Colonic mucosa (tissue), 4 donors: ENCODE measurements around the gene COQ5. TPM values are rescaled to one million over a fixed set of nuclear protein-coding genes. Genes with fewer than 3 reads are reported as not detected.

Experiments used
- DNase-seq: peaks from one replicate; pipeline ENCODE4 v3.0.0-alpha.2; 2020
- H3K27ac ChIP-seq: fragments of 200-600 bp; one replicate; pipeline ENCODE4 v1.8.0; 2021
- H3K27me3 ChIP-seq: fragments of 200-600 bp; one replicate; pipeline ENCODE4 v1.8.0; 2021
- H3K36me3 ChIP-seq: fragments of 200-600 bp; one replicate; pipeline ENCODE4 v1.8.0; 2021
- H3K4me1 ChIP-seq: fragments of 200-600 bp; one replicate; pipeline ENCODE4 v1.8.0; 2021; ENCODE audit warnings: mild to moderate bottlenecking
- H3K4me3 ChIP-seq: fragments of 200-600 bp; one replicate; pipeline ENCODE4 v1.8.0; 2021
- H3K9ac ChIP-seq, 2 donors: one replicate each; pipeline ENCODE4 v1.7.0; 2013; ENCODE audit warnings: control low read depth in 2 of 2, low read depth in 2 of 2, low read length in 2 of 2
- H3K9me3 ChIP-seq: fragments of 200-600 bp; one replicate; pipeline ENCODE4 v1.8.0; 2021
- CTCF ChIP-seq: fragments of 200-600 bp; IDR thresholded peaks from one replicate; pipeline ENCODE4 v1.8.0; 2022; ENCODE audit warnings: antibody characterized with exemption, mild to moderate bottlenecking
- intact Hi-C: fragments of 100-400 bp; cut with DNase I; formaldehyde crosslinking; loops from one replicate; pipeline ENCODE4 v1.14.1; 2022
- total RNA-seq, 2 donors: library from RNA; stranded (reverse); fragmentation: NEBNext Ultra II Directional in 1 of 2; extraction: Animal tissue kit (Norgen Biotek cat#: 25700) in 1 of 2; gene quantifications; one replicate each; pipeline ENCODE4 v1.2.1, GENCODE V29; 2021
- donor health status: healthy.
- donor health status: DM: no; HTN: no; CAD: no.
- donor health status: DM: no; HTN: no; CAD: no.

The COQ5 gene
- total RNA-seq, 2 donors from 2014 or later, result 35.8 to 46.6 TPM

GRCh38 chr12:120475643-120476042, 53.3 kb downstream of the COQ5 start:
- no peak overlapping the region for H3K9ac ChIP-seq
- no peaks in the 10 kb centered on the region for H3K9me3 ChIP-seq
- TF ChIP-seq CTCF, result no peak
- intact Hi-C loops, result no loop called here
- H3K36me3 ChIP-seq, result no peaks in the 10 kb centered on the region
- H3K27ac ChIP-seq, result no peak overlapping the region
- no peak for DNase-seq
- no peaks in the 10 kb centered on the region for H3K27me3 ChIP-seq
- H3K4me3 ChIP-seq, result no peak overlapping the region
- no peaks in the 10 kb centered on the region for H3K4me1 ChIP-seq

- no peaks in the 10 kb centered on the region for H3K9me3 ChIP-seq
- no peak for TF ChIP-seq CTCF
- no peaks in the 10 kb centered on the region for H3K36me3 ChIP-seq
- no peak overlapping the region for H3K9ac ChIP-seq
- peak; percentile 38 for DNase-seq
- intact Hi-C loops, result no loop called here
- H3K27ac ChIP-seq, result no peak overlapping the region
- H3K4me1 ChIP-seq, result peaks cover 3% of the 10 kb centered on the region
- H3K4me3 ChIP-seq, result no peak overlapping the region
- no peaks in the 10 kb centered on the region for H3K27me3 ChIP-seq
Observed at GRCh38 chr12:120474616-120474960, 54.4 kb downstream of the COQ5 start.

- Histone ChIP-seq H3K27me3 (no peaks in the 10 kb centered on the region), H3K9ac (no peak overlapping the region), H3K4me3 (no peak overlapping the region), H3K9me3 (no peaks in the 10 kb centered on the region), H3K4me1 (peaks cover 3% of the 10 kb centered on the region), H3K36me3 (no peaks in the 10 kb centered on the region), H3K27ac (no peak overlapping the region)
- TF ChIP-seq CTCF, result no peak
- no peak for DNase-seq
- intact Hi-C loops, result no loop called here
Observed at GRCh38 chr12:120473807-120474615, 54.9 kb downstream of the COQ5 start.

- Histone ChIP-seq H3K36me3 (no peaks in the 10 kb centered on the region), H3K4me1 (peaks cover 3% of the 10 kb centered on the region), H3K9ac (no peak overlapping the region), H3K9me3 (no peaks in the 10 kb centered on the region), H3K27me3 (no peaks in the 10 kb centered on the region), H3K27ac (no peak overlapping the region), H3K4me3 (no peak overlapping the region)
- no peak for TF ChIP-seq CTCF
- intact Hi-C loops, result no loop called here
- no peak for DNase-seq
Observed at GRCh38 chr12:120472521-120472920, 56.4 kb downstream of the COQ5 start.

GRCh38 chr12:120470150-120470784, 58.7 kb downstream of the COQ5 start:
- Histone ChIP-seq H3K4me1 (peaks cover 3% of the 10 kb centered on the region), H3K36me3 (peaks cover 1% of the 10 kb centered on the region), H3K4me3 (peak overlapping the region; percentile 70), H3K9me3 (no peaks in the 10 kb centered on the region), H3K27me3 (no peaks in the 10 kb centered on the region), H3K27ac (peak overlapping the region; percentile 70), H3K9ac (peak overlapping the region; percentile 59 to 97)
- TF ChIP-seq CTCF, result no peak
- DNase-seq, result peak; percentile 24
- intact Hi-C loops, result no loop called here
